ENCODE results near the gene PPP1R37. TPM values are rescaled to one million over a fixed set of nuclear protein-coding genes. Genes with fewer than 3 reads are reported as not detected.

The PPP1R37 gene
- polyA plus RNA-seq, 1 donor from 2014 or later: 53.7 TPM

DNA sequence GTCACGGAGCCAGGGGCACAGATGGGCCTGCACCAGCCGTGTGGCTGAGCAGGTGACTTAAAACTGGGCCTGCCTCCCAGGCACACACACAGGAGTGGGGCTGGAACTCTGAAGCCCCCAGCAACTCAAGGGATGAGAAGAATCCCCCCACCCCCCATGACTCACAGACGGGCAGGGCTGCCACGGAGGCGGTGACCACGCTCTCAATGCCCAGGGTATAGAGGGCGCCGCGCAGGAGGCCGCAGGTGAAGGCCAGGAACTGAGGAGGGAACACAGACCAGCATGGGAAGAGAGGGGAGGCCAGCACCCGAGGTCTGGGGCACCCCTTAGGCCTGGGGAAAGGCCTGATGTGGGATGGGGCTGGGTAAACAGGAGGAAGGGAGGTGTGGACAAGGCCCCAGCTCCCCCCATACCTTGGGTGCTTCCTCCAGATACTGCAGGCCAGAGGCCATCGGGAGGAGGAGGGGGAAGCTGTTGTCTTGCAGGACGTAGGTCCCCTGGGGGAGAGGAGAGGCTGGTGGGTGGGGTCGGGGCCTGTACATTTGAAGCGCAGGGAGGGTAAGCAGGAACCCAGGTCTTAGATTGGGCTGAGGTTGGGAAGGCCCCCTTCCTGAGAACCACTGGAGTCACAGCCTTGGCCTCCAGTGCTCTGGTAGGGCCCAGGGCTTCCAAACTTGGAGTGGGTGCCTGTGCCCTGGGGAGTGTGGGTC lies 70.9 kb downstream of the PPP1R37 start:
- TF ChIP-seq EP300 (conservative IDR thresholded peaks at IDR 0.05; ENCODE audit: poor library complexity, severe bottlenecking): no peak
- Histone ChIP-seq H3K9me3 (ENCODE audit: low read length) (no peaks in the 10 kb centered on the region), H3K36me3 (ENCODE audit: insufficient read depth, low read length) (no peaks in the 10 kb centered on the region), H3K27me3 (ENCODE audit: insufficient read depth, low read depth, low read length) (no peaks in the 10 kb centered on the region), H4K20me1 (ENCODE audit: insufficient read depth) (no peaks in the 10 kb centered on the region), H3K4me3 (ENCODE audit: low read length) (no peak overlapping the region), H3K4me2 (ENCODE audit: low read length) (no peak overlapping the region), H2AFZ (ENCODE audit: low read depth, low read length) (no peak overlapping the region), H3F3A (ENCODE audit: insufficient read depth, low read length, poor library complexity, severe bottlenecking) (no peaks in the 10 kb centered on the region), H3K9me2 (ENCODE audit: insufficient read depth, low read length) (no peaks in the 10 kb centered on the region), H3K27ac (ENCODE audit: low read length) (no peak overlapping the region), H3K9ac (ENCODE audit: low read length) (no peak overlapping the region), H3K79me2 (replicated peaks; ENCODE audit: insufficient read depth, low read length) (no peaks in the 10 kb centered on the region)

DNA sequence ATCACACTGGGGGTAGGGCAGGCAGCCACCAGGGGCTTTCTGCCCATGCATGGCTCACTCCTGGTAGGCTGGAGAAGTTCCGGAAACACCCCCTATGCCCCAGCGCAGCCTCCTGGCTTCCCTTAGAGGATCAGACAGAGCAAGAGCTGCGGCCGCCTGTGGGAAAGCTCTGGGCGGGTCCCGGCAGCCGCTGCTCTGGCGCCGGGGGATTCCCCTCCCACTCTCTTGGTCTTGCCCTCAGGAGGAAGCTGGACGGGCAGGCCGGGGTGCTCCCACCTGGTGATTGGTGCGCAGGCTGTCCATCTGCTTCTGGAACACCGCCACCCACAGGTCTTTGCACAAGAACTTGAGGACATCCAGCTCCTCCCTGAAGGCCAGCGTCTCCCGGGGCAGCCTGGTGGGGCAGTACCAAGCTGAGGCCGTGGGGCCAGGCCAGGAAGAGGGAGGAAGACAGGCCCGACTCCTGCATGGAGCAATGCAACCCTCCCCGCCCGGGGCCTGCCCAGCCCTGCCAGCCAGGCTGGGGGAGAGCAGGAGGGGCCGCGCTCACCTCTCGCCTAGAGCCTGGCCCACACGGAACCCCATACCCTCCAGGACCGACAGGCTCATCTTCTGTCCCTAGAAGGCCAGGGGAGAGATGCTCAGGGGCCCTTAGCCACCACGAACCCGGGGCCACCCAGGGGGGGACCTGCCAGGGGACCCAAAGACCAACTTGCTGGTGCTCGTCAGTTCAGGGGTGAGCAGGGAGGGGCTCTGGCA lies 71.8 kb downstream of the PPP1R37 start:
- Histone ChIP-seq H3K9ac (ENCODE audit: low read length) (no peak overlapping the region), H3F3A (ENCODE audit: insufficient read depth, low read length, poor library complexity, severe bottlenecking) (no peaks in the 10 kb centered on the region), H3K9me2 (ENCODE audit: insufficient read depth, low read length) (no peaks in the 10 kb centered on the region), H3K36me3 (ENCODE audit: insufficient read depth, low read length) (no peaks in the 10 kb centered on the region), H3K79me2 (replicated peaks; ENCODE audit: insufficient read depth, low read length) (no peaks in the 10 kb centered on the region), H3K4me3 (ENCODE audit: low read length) (no peak overlapping the region), H3K9me3 (ENCODE audit: low read length) (no peaks in the 10 kb centered on the region), H2AFZ (ENCODE audit: low read depth, low read length) (no peak overlapping the region), H3K4me2 (ENCODE audit: low read length) (no peak overlapping the region), H4K20me1 (ENCODE audit: insufficient read depth) (no peaks in the 10 kb centered on the region), H3K27me3 (ENCODE audit: insufficient read depth, low read depth, low read length) (no peaks in the 10 kb centered on the region), H3K27ac (ENCODE audit: low read length) (no peak overlapping the region)
- no peak for TF ChIP-seq MXI1 (conservative IDR thresholded peaks at IDR 0.05; ENCODE audit: poor library complexity, severe bottlenecking)
- TF ChIP-seq EP300 (conservative IDR thresholded peaks at IDR 0.05; ENCODE audit: poor library complexity, severe bottlenecking): no peak
- TF ChIP-seq, protein P1, sequence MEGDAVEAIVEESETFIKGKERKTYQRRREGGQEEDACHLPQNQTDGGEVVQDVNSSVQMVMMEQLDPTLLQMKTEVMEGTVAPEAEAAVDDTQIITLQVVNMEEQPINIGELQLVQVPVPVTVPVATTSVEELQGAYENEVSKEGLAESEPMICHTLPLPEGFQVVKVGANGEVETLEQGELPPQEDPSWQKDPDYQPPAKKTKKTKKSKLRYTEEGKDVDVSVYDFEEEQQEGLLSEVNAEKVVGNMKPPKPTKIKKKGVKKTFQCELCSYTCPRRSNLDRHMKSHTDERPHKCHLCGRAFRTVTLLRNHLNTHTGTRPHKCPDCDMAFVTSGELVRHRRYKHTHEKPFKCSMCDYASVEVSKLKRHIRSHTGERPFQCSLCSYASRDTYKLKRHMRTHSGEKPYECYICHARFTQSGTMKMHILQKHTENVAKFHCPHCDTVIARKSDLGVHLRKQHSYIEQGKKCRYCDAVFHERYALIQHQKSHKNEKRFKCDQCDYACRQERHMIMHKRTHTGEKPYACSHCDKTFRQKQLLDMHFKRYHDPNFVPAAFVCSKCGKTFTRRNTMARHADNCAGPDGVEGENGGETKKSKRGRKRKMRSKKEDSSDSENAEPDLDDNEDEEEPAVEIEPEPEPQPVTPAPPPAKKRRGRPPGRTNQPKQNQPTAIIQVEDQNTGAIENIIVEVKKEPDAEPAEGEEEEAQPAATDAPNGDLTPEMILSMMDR (IDR thresholded peaks at IDR 0.05; ENCODE audit: poor library complexity, severe bottlenecking): no peak
- no peak for TF ChIP-seq RAD21 (conservative IDR thresholded peaks at IDR 0.05)
- TF ChIP-seq REST (IDR thresholded peaks at IDR 0.05; ENCODE audit: borderline replicate concordance): no peak
- no peak for TF ChIP-seq POLR2AphosphoS5 (IDR thresholded peaks at IDR 0.05)
- no peak for TF ChIP-seq SMC3 (conservative IDR thresholded peaks at IDR 0.05; ENCODE audit: poor library complexity)
- no peak for TF ChIP-seq EZH2 (IDR thresholded peaks at IDR 0.05; ENCODE audit: borderline replicate concordance, insufficient read depth, low read length, poor library complexity, severe bottlenecking)
- no peak for TF ChIP-seq TAF1 (IDR thresholded peaks at IDR 0.05; ENCODE audit: low read depth)
